Fibroblast of mammary gland (primary cell): ENCODE measurements around the gene ACSS1.

ENCODE experiments used
- DNase-seq: peaks from one replicate; pipeline ENCODE4 v3.0.0-alpha.2; 2010; ENCODE audit warnings: low read depth
- H3K4me3 ChIP-seq: 2 replicates; pipeline ENCODE4 v1.5.1; 2011; ENCODE audit warnings: low read depth, mild to moderate bottlenecking, low read length, moderate library complexity; ENCODE audit not compliant: control insufficient read depth
- CTCF ChIP-seq: conservative IDR thresholded peaks from 2 replicates; pipeline ENCODE4 v1.5.1; 2011; ENCODE audit warnings: low read depth, low read length, inconsistent platforms; ENCODE audit not compliant: control insufficient read depth, insufficient read depth

The ACSS1 gene

GRCh38 chr20:24958506-24959385, 99.2 kb downstream of the ACSS1 start:
- TF ChIP-seq CTCF: no peak
- H3K4me3 ChIP-seq: no peak overlapping the region
- no peak for DNase-seq

GRCh38 chr20:24957326-24958016, 100.5 kb downstream of the ACSS1 start:
- no peak for DNase-seq
- H3K4me3 ChIP-seq: no peak overlapping the region
- no peak for TF ChIP-seq CTCF
